Endothelial cell (in vitro differentiated cells): ENCODE results near the gene FBXO3. TPM values are rescaled to one million over a fixed set of nuclear protein-coding genes. Genes with fewer than 3 reads are reported as not detected.

Experiments used
- DNase-seq: peaks from one replicate; pipeline ENCODE4 v3.0.0; 2021; ENCODE audit warnings: low spot score
- H3K27ac Mint-ChIP-seq: one replicate; pipeline ENCODE4 v1.8.0; 2021; ENCODE audit warnings: mixed read lengths, inconsistent platforms; ENCODE audit not compliant: unreplicated experiment
- H3K27me3 Mint-ChIP-seq: one replicate; pipeline ENCODE4 v1.8.0; 2021; ENCODE audit warnings: mild to moderate bottlenecking, moderate library complexity, mixed read lengths, inconsistent platforms; ENCODE audit not compliant: unreplicated experiment
- H3K36me3 Mint-ChIP-seq: one replicate; pipeline ENCODE4 v1.8.0; 2021; ENCODE audit warnings: mild to moderate bottlenecking, low read depth, mixed read lengths, inconsistent platforms; ENCODE audit not compliant: unreplicated experiment
- H3K4me1 Mint-ChIP-seq: one replicate; pipeline ENCODE4 v1.8.0; 2021; ENCODE audit warnings: mild to moderate bottlenecking, mixed read lengths, inconsistent platforms; ENCODE audit not compliant: unreplicated experiment
- H3K4me3 Mint-ChIP-seq: one replicate; pipeline ENCODE4 v1.8.0; 2021; ENCODE audit warnings: mild to moderate bottlenecking, mixed read lengths, inconsistent platforms; ENCODE audit not compliant: unreplicated experiment
- H3K9me3 Mint-ChIP-seq: one replicate; pipeline ENCODE4 v1.8.0; 2021; ENCODE audit warnings: mixed read lengths, inconsistent platforms; ENCODE audit not compliant: unreplicated experiment
- total RNA-seq: library from RNA; stranded (reverse); fragmentation: NEBNext Ultra II Directional; extraction: Animal tissue kit (Norgen Biotek cat#: 25700); gene quantifications from one replicate; pipeline ENCODE4 v1.2.1, GENCODE V29; 2021; ENCODE audit not compliant: unreplicated experiment
- TF ChIP-seq, protein P1 (sequence below): fragments of 200-600 bp; sonication (generic); IDR thresholded peaks from one replicate; pipeline ENCODE4 v1.5.0; 2021; ENCODE audit warnings: antibody characterized with exemption; ENCODE audit not compliant: unreplicated experiment

The FBXO3 gene
- total RNA-seq, 1 donor from 2014 or later: 22.6 TPM

DNA sequence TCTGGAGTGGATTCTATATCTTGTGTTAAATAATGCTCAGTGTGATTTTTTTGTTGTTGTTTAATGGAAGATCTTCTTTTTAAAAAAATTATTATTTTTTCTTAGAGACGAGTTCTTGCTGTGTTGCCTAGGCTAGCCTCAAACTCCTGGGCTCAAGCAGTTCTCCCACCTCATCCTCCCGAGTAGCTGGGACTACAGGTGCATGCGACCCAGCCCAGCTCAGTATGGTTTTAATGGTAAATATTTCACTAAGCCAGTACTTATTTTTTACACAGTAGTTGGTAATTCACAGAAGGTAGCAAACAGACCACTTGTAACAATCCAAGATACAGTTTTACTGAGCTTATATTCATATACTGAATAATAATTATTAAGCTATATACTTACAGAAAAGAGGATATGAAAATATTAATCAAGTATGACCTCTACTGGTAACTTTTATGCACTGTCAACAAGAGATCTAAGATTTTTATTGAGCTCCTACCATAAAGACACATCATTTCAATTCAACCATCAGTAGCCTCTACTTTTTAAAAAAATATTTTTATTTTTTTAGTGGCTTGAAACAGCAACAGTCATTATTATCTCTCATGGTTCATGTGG is 32.0 kb downstream of the FBXO3 start:
- H3K27ac Mint-ChIP-seq: no peak overlapping the region
- no peaks in the 10 kb centered on the region for H3K9me3 Mint-ChIP-seq
- H3K4me1 Mint-ChIP-seq: peaks cover 3% of the 10 kb centered on the region
- DNase-seq: no peak
- H3K4me3 Mint-ChIP-seq: no peak overlapping the region
- TF ChIP-seq, protein P1, sequence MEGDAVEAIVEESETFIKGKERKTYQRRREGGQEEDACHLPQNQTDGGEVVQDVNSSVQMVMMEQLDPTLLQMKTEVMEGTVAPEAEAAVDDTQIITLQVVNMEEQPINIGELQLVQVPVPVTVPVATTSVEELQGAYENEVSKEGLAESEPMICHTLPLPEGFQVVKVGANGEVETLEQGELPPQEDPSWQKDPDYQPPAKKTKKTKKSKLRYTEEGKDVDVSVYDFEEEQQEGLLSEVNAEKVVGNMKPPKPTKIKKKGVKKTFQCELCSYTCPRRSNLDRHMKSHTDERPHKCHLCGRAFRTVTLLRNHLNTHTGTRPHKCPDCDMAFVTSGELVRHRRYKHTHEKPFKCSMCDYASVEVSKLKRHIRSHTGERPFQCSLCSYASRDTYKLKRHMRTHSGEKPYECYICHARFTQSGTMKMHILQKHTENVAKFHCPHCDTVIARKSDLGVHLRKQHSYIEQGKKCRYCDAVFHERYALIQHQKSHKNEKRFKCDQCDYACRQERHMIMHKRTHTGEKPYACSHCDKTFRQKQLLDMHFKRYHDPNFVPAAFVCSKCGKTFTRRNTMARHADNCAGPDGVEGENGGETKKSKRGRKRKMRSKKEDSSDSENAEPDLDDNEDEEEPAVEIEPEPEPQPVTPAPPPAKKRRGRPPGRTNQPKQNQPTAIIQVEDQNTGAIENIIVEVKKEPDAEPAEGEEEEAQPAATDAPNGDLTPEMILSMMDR: peak; percentile 48
- no peaks in the 10 kb centered on the region for H3K27me3 Mint-ChIP-seq
- peaks cover 5% of the 10 kb centered on the region for H3K36me3 Mint-ChIP-seq

DNA sequence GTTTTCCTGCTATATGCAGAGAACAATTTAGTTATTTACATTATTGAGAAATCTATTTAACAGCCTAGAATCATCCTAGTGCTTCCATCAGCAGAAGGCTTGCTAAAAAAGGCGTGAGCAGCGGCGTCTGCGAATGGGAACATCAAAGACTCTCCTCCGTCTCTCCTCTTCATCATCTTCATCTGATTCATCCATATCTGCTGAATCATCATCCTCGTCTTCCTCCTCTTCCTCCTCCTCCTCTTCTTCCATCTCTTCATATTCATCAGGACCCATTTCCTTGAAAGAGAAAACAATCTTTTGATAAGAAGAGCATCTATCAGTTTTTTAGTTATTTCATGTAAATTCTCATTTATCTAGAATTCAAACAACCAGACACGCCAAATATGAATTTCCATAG is 32.5 kb downstream of the FBXO3 start:
- H3K27me3 Mint-ChIP-seq: no peaks in the 10 kb centered on the region
- no peak overlapping the region for H3K4me3 Mint-ChIP-seq
- no peaks in the 10 kb centered on the region for H3K9me3 Mint-ChIP-seq
- TF ChIP-seq, protein P1: no peak
- H3K27ac Mint-ChIP-seq: no peak overlapping the region
- H3K4me1 Mint-ChIP-seq: peaks cover 7% of the 10 kb centered on the region
- H3K36me3 Mint-ChIP-seq: peaks cover 5% of the 10 kb centered on the region
- no peak for DNase-seq

DNA sequence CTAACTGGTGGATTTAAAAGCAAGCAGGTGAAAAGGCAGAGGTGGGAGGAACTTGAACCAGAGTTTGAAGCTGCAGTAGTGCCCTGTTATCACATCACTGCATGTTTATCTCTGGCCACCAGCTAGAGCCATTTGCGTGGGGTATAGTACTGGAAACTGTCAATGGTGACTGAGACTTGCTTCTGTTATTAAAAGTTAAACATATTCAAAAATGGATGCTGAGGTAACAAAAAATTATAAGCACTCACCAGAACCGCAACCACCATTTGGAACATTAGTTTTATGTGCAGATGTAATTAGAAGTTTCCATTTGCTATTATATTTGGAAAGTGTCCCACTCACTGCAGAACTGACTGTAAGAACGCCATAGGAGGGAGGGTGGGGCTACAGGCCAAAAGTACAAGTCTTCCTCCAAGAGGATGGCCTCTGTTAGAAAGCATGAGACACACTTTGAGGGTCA is 36.9 kb downstream of the FBXO3 start:
- Mint-ChIP-seq H3K27ac (no peak overlapping the region), H3K27me3 (no peaks in the 10 kb centered on the region), H3K9me3 (no peaks in the 10 kb centered on the region), H3K36me3 (peaks cover 10% of the 10 kb centered on the region), H3K4me3 (no peak overlapping the region), H3K4me1 (peaks cover 17% of the 10 kb centered on the region)
- TF ChIP-seq, protein P1: no peak
- no peak for DNase-seq

DNA sequence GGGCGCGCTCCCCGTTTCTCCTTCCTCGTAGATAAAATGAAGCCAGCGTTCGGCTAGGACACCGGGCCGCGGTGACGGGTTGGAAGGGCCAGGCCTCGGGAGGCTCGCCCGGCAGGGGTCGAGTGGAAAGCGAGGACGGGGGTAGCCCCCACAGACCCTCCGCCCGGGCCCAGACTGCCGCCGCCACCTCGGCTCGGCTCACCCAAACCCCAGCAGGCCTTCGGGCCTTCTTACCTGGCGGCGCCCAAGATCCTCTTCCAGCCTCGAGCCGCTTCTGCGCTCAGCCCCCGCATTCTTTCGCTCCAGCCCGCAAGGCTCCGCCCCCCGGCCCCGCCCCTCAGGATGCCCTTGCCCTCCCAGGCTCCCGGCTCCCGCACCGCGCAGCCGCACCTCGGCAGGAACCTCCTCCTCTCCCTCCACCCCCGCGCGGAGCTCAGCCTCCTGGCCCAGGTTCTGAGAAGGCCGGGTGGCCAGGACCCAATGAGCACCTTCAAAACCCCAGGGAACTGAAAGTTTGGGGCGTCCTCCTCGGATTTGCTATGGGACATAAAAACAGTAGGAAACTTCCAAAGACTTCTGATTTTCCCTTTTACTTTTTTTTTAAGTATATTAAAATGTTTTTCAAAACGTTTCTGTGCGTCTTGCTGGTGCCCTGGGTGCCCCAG is 38.0 kb downstream of the FBXO3 start, which contains the start of gene CD59:
TSS of gene CD59 (minus strand) at position 276 of the 665 bp plus-strand sequence. CDS start 13,978 bp downstream, outside the sequence.
- Mint-ChIP-seq H3K36me3 (peaks cover 5% of the 10 kb centered on the region), H3K4me3 (peak within 1 kb of the TSS; percentile 91)

More for the DNA sequence above, 38.0 kb downstream of the FBXO3 start, which contains the start of gene CD59:
- TF ChIP-seq, protein P1: no peak
- H3K27me3 Mint-ChIP-seq: no peaks in the 10 kb centered on the region
- peaks cover 17% of the 10 kb centered on the region for H3K4me1 Mint-ChIP-seq
- H3K27ac Mint-ChIP-seq: peak within 1 kb of the TSS; percentile 48
- H3K9me3 Mint-ChIP-seq: no peaks in the 10 kb centered on the region
- DNase-seq: peak; percentile 96
